Large intestine (tissue), 3 donors: ENCODE data around the gene ZNF507. TPM values are rescaled to one million over a fixed set of nuclear protein-coding genes. Genes with fewer than 3 reads are reported as not detected.
"Not testable (repeated sequence)": the region's sequence is repeated elsewhere in the genome, so short reads cannot be mapped to it uniquely, and the experiment has no call there.

ENCODE experiments used
- DNase-seq, 2 donors: peaks; one replicate each; pipeline versions ENCODE4 v3.0.0 to v3.0.0-alpha.2; 2013
- H3K27ac ChIP-seq: one replicate; pipeline ENCODE4 v1.5.1; 2013; ENCODE audit warnings: low read length
- H3K27me3 ChIP-seq: 2 replicates; pipeline ENCODE4 v1.6.1; 2013; ENCODE audit warnings: low read length; ENCODE audit not compliant: control insufficient read depth, insufficient read depth
- H3K36me3 ChIP-seq: 2 replicates; pipeline ENCODE4 v1.6.1; 2013; ENCODE audit warnings: low read length; ENCODE audit not compliant: control insufficient read depth, insufficient read depth
- H3K4me1 ChIP-seq: one replicate; pipeline ENCODE4 v1.6.1; 2013; ENCODE audit warnings: low read length; ENCODE audit not compliant: control insufficient read depth, insufficient read depth
- H3K4me3 ChIP-seq: one replicate; pipeline ENCODE4 v1.5.1; 2013; ENCODE audit warnings: low read length
- H3K9me3 ChIP-seq: one replicate; pipeline ENCODE4 v1.6.1; 2013; ENCODE audit warnings: mild to moderate bottlenecking, low read depth, low read length, moderate library complexity; ENCODE audit not compliant: control insufficient read depth
- WGBS: methylation state at CpG from one replicate; pipeline ENCODE4 v1.1.5; 2013; ENCODE audit warnings: low lambda C conversion rate; ENCODE audit not compliant: insufficient coverage; 5-methylcytosine and 5-hydroxymethylcytosine counted together
- polyA plus RNA-seq: library from polyadenylated mRNA; unstranded; fragments of 120-200 nt; gene quantifications from one replicate; pipeline ENCODE4 v1.2.1, GENCODE V29; 2013

Gene ZNF507
- polyA plus RNA-seq, 1 donor = 18.6 TPM

GRCh38 chr19:32367948-32368536, 22.6 kb downstream of the ZNF507 start:
- Histone ChIP-seq H3K27ac (no peak overlapping the region), H3K36me3 (peaks cover 49% of the 10 kb centered on the region), H3K4me3 (no peak overlapping the region), H3K9me3 (no peaks in the 10 kb centered on the region), H3K4me1 (peaks cover 4% of the 10 kb centered on the region), H3K27me3 (no peaks in the 10 kb centered on the region)
- DNase-seq = no peak
- no CpG with 5 or more reads among the region's 3 CpGs for WGBS

DNA sequence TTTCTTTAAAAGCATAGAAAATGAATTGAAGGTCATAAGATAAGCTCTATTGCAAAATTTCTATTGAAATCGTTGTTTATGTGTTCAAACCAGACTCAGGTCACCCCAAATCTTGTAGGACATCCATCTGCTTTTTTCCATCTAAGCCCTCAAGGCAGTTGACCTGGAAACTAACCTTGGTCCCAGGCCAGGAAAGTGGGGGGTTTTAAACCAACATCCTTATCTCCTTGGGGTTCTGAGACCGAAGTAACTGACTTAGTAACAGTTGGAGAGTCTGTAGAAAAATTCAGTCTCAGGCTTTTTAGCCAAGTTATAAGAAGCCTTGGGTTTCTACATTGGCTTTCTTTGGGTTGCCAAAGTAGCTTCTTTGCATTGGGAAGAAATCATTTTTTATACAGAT, 23.4 kb downstream of the ZNF507 start:
- Histone ChIP-seq H3K27me3 (no peaks in the 10 kb centered on the region), H3K9me3 (no peaks in the 10 kb centered on the region), H3K4me3 (no peak overlapping the region), H3K36me3 (peaks cover 42% of the 10 kb centered on the region), H3K27ac (no peak overlapping the region), H3K4me1 (peaks cover 8% of the 10 kb centered on the region)
- no CpG with 5 or more reads among the region's 2 CpGs for WGBS
- DNase-seq = no peak

DNA sequence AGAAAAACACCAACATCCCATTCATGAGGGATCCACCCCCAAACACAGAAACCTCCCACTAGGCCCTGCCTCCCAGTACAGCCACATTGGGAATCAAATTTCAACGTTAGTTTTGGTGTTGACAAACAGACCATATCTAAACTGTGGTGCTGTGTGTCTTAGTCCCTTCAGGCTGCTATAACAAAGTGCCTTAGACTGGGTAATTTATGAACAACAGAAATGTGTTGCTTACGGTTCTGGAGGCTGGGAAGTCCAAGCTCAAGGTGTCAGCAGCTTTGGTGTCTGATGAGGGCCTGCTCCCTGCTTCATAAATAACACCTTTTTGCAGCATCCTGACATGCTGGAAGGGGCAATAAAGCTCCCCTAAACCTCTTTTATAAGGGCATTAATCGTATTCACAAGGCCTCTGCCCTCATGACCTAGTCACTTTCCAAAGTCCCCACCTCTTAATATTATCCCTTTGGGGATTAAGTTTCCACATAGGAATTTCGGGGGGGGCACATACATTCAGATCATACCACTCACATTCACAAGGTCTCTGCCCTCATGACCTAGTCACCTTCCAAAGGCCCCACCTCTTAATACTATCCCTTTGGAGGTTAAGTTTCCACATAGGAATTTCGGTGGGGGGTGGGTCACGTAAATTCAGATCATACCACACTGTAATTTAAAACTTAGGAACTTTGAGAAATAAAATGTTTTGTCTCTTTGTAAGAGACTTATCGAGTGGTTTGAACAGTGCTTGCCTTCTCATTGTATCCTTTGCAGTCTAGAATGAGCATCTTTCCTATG, 27.5 kb downstream of the ZNF507 start:
- Histone ChIP-seq H3K4me1 (peaks cover 18% of the 10 kb centered on the region), H3K27me3 (no peaks in the 10 kb centered on the region), H3K27ac (peak overlapping the region; percentile 56), H3K36me3 (peaks cover 34% of the 10 kb centered on the region), H3K9me3 (no peaks in the 10 kb centered on the region), H3K4me3 (no peak overlapping the region)
- no peak for DNase-seq
- WGBS = no CpG with 5 or more reads among the region's 7 CpGs

DNA sequence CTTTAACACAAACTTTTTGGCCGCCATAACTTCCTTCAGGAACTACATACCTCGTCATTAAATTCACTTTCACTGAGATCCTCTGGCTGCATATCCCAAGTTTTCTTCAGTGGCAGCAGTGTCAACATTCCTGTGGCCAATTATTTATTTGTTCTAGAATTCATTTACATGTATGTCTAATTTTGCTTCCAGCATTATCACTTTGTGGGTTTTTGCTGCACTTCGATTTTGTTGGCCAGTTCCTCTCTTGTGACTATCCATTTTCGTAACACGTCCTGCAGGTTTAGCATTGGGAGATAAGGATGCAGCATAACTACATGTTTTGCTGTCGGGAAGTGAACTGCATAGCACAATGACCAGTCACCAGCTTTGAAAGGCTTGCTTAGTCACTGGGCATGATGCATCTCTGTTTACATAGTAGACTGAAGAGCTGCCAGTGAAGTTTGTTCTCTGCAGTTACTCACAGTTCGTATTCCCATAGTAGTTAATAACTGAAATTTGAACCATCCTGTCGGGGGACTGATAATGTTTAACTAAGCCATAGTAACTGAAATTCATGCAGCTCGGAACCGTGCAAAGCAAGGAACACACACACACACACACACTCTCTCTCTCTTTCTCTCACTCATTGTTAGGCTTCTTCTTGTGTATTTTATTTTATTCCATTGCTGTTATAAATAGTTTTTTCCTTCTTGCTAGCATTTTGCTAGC, 28.3 kb downstream of the ZNF507 start:
- H3K9me3 ChIP-seq = no peaks in the 10 kb centered on the region
- peaks cover 31% of the 10 kb centered on the region for H3K36me3 ChIP-seq
- DNase-seq = peak; percentile 93 to 97
- peaks cover 18% of the 10 kb centered on the region for H3K4me1 ChIP-seq
- H3K27ac ChIP-seq = peak overlapping the region; percentile 70
- no peak overlapping the region for H3K4me3 ChIP-seq
- no CpG with 5 or more reads among the region's 10 CpGs for WGBS
- H3K27me3 ChIP-seq = no peaks in the 10 kb centered on the region

DNA sequence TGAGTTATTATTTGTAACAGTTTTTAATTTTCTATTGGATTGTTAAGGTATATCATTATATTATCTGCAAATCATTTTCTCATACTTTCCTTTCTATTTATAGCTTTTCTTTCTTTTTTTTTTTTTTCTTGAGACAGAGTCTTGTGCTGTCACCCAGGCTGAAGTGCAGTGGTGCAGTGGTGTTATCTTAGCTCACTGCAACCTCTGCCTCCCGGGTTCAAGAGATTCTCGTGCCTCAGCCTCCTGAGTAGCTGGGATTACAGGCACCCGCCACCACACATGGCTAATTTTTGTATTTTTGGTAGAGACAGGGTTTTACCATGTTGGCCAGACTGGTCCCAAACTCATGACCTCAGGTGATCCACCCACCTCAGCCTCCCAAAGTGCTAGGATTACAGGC, 29.0 kb downstream of the ZNF507 start:
- H3K9me3 ChIP-seq, H3K27me3 ChIP-seq, DNase-seq, H3K4me3 ChIP-seq: not testable (repeated sequence)
- H3K27ac ChIP-seq = peak overlapping the region; percentile 70
- H3K36me3 ChIP-seq = peaks cover 30% of the 10 kb centered on the region
- H3K4me1 ChIP-seq = peaks cover 18% of the 10 kb centered on the region
- WGBS = no CpG with 5 or more reads among the region's 3 CpGs

DNA sequence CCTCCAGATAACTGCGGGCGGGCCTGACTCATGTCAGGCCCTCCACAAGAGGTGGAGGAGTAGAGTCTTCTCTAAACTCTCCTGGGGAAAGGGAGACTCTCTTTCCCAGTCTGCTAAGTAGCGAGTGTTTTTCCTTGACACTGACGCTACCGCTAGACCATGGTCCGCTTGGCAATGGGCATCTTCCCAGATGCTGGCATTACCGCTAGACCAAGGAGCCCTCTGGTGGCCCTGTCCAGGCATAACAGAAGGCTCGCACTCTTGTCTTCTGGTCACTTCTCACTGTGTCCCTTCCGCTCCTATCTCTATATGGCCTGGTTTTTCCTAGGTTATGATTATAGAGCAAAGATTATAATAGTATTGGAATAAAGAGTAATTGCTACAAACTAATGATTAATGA, 31.7 kb downstream of the ZNF507 start:
- H3K9me3 ChIP-seq, H3K4me3 ChIP-seq, H3K27me3 ChIP-seq, DNase-seq, H3K27ac ChIP-seq: not testable (repeated sequence)
- peaks cover 29% of the 10 kb centered on the region for H3K4me1 ChIP-seq
- peaks cover 22% of the 10 kb centered on the region for H3K36me3 ChIP-seq
- no CpG with 5 or more reads among the region's 9 CpGs for WGBS

DNA sequence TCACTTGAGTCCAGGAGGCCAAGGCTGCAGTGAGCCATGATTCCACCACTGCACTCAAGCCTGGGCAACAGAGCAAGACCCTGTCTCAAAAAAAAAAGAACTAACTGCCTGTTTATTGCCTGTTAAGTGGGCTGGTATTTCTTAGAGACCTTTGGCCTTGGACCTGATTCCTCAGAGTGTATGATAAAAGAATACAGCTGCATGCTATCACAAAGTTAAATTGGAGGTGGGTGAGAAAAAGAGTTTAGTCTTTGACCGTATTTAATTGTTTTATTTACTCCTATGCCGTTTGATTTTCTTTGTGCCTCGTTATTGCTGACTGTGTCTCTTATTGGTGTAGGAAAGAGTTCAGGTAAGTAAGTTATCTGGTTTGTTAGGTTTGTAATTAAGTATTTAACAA, 34.9 kb downstream of the ZNF507 start:
- 0% methylated on average over 1 of the region's 3 CpGs for WGBS
- DNase-seq = peak; percentile 43 to 80
- Histone ChIP-seq H3K27me3 (no peaks in the 10 kb centered on the region), H3K4me1 (peaks cover 12% of the 10 kb centered on the region), H3K4me3 (no peak overlapping the region), H3K27ac (peak overlapping the region; percentile 36), H3K9me3 (no peaks in the 10 kb centered on the region), H3K36me3 (peaks cover 23% of the 10 kb centered on the region)

GRCh38 chr19:32387701-32388392, 42.4 kb downstream of the ZNF507 start:
- Histone ChIP-seq H3K36me3 (peaks cover 6% of the 10 kb centered on the region), H3K4me3 (no peak overlapping the region), H3K27ac (peak overlapping the region; percentile 57), H3K4me1 (peaks cover 18% of the 10 kb centered on the region), H3K27me3 (no peaks in the 10 kb centered on the region), H3K9me3 (peaks cover 3% of the 10 kb centered on the region)
- peak; percentile 41 to 77 for DNase-seq
- 14% methylated on average over 1 of the region's 7 CpGs for WGBS

DNA sequence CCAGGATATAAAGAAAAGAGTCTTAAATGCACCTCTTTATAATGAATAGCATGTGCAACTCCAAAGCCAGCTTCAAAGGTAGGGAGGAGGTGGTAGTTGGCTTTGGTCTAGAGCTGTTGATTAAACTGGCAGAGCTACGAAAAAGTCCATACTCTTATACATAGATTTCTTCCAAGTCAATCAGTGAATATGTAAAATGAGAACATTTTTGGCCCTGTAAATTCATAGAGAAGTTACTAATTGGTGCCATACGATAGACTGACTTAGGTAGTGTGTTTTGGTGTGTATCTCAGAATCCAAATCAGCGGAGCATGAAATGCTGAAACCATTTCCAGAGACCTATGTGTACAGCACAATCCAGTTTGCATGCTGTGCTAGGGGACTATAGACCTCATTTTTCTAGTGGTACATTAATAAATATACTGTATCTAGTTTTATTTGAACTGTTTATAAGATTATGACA, 43.0 kb downstream of the ZNF507 start:
- DNase-seq = no peak
- no peak overlapping the region for H3K4me3 ChIP-seq
- peaks cover 3% of the 10 kb centered on the region for H3K36me3 ChIP-seq
- H3K9me3 ChIP-seq = peaks cover 3% of the 10 kb centered on the region
- peaks cover 22% of the 10 kb centered on the region for H3K4me1 ChIP-seq
- H3K27ac ChIP-seq = peak overlapping the region; percentile 57
- WGBS = no CpG with 5 or more reads among the region's 3 CpGs
- no peaks in the 10 kb centered on the region for H3K27me3 ChIP-seq

GRCh38 chr19:32392901-32393300, 47.5 kb downstream of the ZNF507 start:
- Histone ChIP-seq H3K27ac (peak overlapping the region; percentile 74), H3K4me1 (peaks cover 36% of the 10 kb centered on the region), H3K36me3 (no peaks in the 10 kb centered on the region), H3K9me3 (peaks cover 3% of the 10 kb centered on the region), H3K4me3 (no peak overlapping the region), H3K27me3 (no peaks in the 10 kb centered on the region)
- peak; percentile 73 to 87 for DNase-seq
- 60% methylated on average over 1 of the region's 3 CpGs for WGBS
